Melanocyte of skin (primary cell): Measurements from ENCODE around the gene RHOG. TPM values are rescaled to one million over a fixed set of nuclear protein-coding genes. Genes with fewer than 3 reads are reported as not detected.

Source experiments
- small RNA-seq, 2 donors: library from RNA; depleted of rRNA; stranded (forward); fragments of <200 nt; gene quantifications; one replicate each; pipeline ENCODE3, GENCODE V24; 2012
- total RNA-seq, 2 donors: library from RNA; depleted of rRNA; stranded (reverse); fragments of >200 nt; gene quantifications; 2 replicates each; pipeline ENCODE4 v1.2.3, GENCODE V29; 2012

The RHOG gene
- 10 to 100 TPM; 12.4 to 15.3 TPM for total RNA-seq

GRCh38 chr11:3840870-3841425, at the start of gene RHOG:
RHOG (minus strand) TSS chr11:3840959; CDS start chr11:3828138, 12,821 bp downstream.

GRCh38 chr11:3854977-3855807, 14.4 kb upstream of the RHOG start, which contains the start of gene STIM1:
STIM1 (plus strand) TSS chr11:3855664; CDS start chr11:3856271, 607 bp downstream.

GRCh38 chr11:3807909-3808860, 32.6 kb downstream of the RHOG start, which contains the start of gene PGAP2:
PGAP2 (plus strand) TSS chr11:3808560; CDS start chr11:3811260, 2,700 bp downstream.

GRCh38 chr11:3797329-3798090, 43.2 kb downstream of the RHOG start, which contains the start of gene NUP98:
NUP98 (minus strand) TSS chr11:3797554; CDS start chr11:3782117, 15,437 bp downstream.

Small RNA genes within 50 kb of the gene (small RNA-seq; reads per million reads assigned to genes)
- gene RNU7-50P, result 0 to 0.09 reads per million in 2 donors

Other genes starting within 250 kb of the RHOG start
- gene ART5, start 199.0 kb downstream of the RHOG start, total RNA-seq, result not detected
- not detected for gene ART1, start 195.8 kb downstream of the RHOG start, total RNA-seq
- gene CHRNA10, start 169.6 kb downstream of the RHOG start, total RNA-seq, result 1 to 10 TPM; 1.0 to 1.3 TPM
- gene NUP98, start 43.4 kb downstream of the RHOG start, total RNA-seq, result 100 to 1,000 TPM; 103 to 158 TPM
- gene PGAP2, start 32.4 kb downstream of the RHOG start, total RNA-seq, result 10 to 100 TPM; 10.7 to 11.0 TPM
- 10 to 100 TPM; 26.3 to 30.6 TPM for gene STIM1, start 14.7 kb upstream of the RHOG start, total RNA-seq